CD4-positive, CD25-positive, alpha-beta regulatory T cell (primary cell): ENCODE measurements around the gene IPO8. TPM values are rescaled to one million over a fixed set of nuclear protein-coding genes. Genes with fewer than 3 reads are reported as not detected.
"Not testable (repeated sequence)": the region's sequence is repeated elsewhere in the genome, so short reads cannot be mapped to it uniquely, and the experiment has no call there.

Source experiments
- ATAC-seq, 2 donors: fragments of 150-1000 bp; cut with Tn5 transposase; one replicate each; pipeline ENCODE4 v1.10.0; 2021; ENCODE audit warnings: low read depth in 2 of 2, moderate number of reproducible peaks in 2 of 2, moderate library complexity in 1 of 2
- DNase-seq, 3 donors: peaks; one replicate each; pipeline versions ENCODE4 v3.0.0 to v3.0.0-alpha.2; 2012 to 2022; ENCODE audit warnings: mixed read lengths in 1 of 3
- H3K27ac ChIP-seq: one replicate; pipeline ENCODE4 v1.7.0; 2013; ENCODE audit warnings: mild to moderate bottlenecking, low read length; ENCODE audit not compliant: insufficient read depth, poor library complexity, severe bottlenecking
- H3K27me3 ChIP-seq: one replicate; pipeline ENCODE4 v1.7.0; 2013; ENCODE audit warnings: low read length; ENCODE audit not compliant: control insufficient read depth, insufficient read depth
- H3K36me3 ChIP-seq: one replicate; pipeline ENCODE4 v1.7.0; 2013; ENCODE audit warnings: mild to moderate bottlenecking, low read length, moderate library complexity; ENCODE audit not compliant: control insufficient read depth, insufficient read depth
- H3K4me1 ChIP-seq: 2 replicates; pipeline ENCODE4 v1.7.0; 2013; ENCODE audit warnings: mild to moderate bottlenecking, low read length; ENCODE audit not compliant: insufficient read depth, control insufficient read depth, poor library complexity, severe bottlenecking
- H3K4me3 ChIP-seq: one replicate; pipeline ENCODE4 v1.7.0; 2013; ENCODE audit warnings: low read depth, mild to moderate bottlenecking, low read length, moderate library complexity
- H3K9me3 ChIP-seq, 2 experiments: 1 replicate in 1 of 2; 2 replicates in 1 of 2; pipeline ENCODE4 v1.7.0; 2013; ENCODE audit warnings: low read length in 2 of 2, mild to moderate bottlenecking in 1 of 2, moderate library complexity in 1 of 2; ENCODE audit not compliant: control insufficient read depth in 2 of 2
- H3K27ac Mint-ChIP-seq, 3 donors: one replicate each; pipeline ENCODE4 v1.8.0; 2020 to 2022; ENCODE audit warnings: mild to moderate bottlenecking in 3 of 3, mixed read lengths in 3 of 3, moderate library complexity in 2 of 3
- H3K27me3 Mint-ChIP-seq: one replicate; pipeline ENCODE4 v1.8.0; 2022; ENCODE audit warnings: mild to moderate bottlenecking, mixed read lengths
- H3K36me3 Mint-ChIP-seq: one replicate; pipeline ENCODE4 v1.8.0; 2020; ENCODE audit warnings: mixed read lengths
- H3K4me1 Mint-ChIP-seq, 4 donors: one replicate each; pipeline ENCODE4 v1.8.0; 2020 to 2022; ENCODE audit warnings: mixed read lengths in 4 of 4, mild to moderate bottlenecking in 1 of 4
- H3K4me3 Mint-ChIP-seq, 4 donors: one replicate each; pipeline ENCODE4 v1.8.0; 2020 to 2022; ENCODE audit warnings: mild to moderate bottlenecking in 4 of 4, mixed read lengths in 4 of 4, moderate library complexity in 3 of 4
- H3K9me3 Mint-ChIP-seq, 7 donors: one replicate each; pipeline ENCODE4 v1.8.0; 2020 to 2022; ENCODE audit warnings: mixed read lengths in 7 of 7, mild to moderate bottlenecking in 3 of 7, moderate library complexity in 2 of 7
- polyA plus RNA-seq, 4 donors: library from polyadenylated mRNA; unstranded; fragments of 300-500 nt; fragmentation: Illumina TruSeq; gene quantifications; one replicate each; pipeline ENCODE4 v1.2.3, GENCODE V29; 2021
- total RNA-seq: library from RNA; stranded (reverse); gene quantifications from one replicate; pipeline ENCODE4 v1.2.3, GENCODE V29; 2022

The IPO8 gene
- total and polyA plus RNA-seq, 5 donors from 2014 or later: 13.8 to 30.4 (median 18.9) TPM

DNA sequence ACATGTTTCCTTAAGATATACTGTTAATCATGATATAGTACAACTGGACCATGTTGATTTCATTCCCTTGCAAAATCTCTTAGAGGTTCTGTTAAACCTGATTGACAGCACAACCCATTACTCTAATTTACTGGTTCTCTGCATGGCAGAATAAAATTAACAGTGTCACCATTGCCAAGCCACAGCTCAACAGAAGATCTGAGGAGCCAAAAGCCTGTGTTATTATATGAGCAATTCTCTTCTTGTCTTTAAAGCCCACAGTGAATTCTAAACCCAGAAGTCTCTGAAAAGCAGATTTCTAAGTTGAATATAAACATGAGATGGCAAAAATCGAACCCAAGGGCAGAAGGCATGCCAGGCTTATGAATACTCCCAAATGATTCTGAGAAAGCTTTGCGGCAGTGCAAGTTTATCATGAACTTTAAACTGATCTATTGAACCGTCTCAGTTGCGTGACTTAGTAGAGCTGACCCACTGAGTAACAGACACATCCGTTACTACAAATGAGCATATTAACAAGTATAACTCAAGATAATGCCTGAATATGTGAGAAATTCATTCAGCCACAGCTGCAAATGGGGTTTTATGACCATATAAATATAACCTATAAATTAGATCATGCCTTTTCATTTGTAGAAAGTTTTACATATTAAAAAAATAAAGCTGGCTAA, 78.2 kb downstream of the IPO8 start:
- Mint-ChIP-seq H3K27me3 (peaks cover under 1% of the 10 kb centered on the region), H3K4me3 (no peak overlapping the region), H3K27ac (no peak overlapping the region), H3K9me3 (peaks cover 0 to 4% (median 0%) of the 10 kb centered on the region in 7 donors), H3K36me3 (no peaks in the 10 kb centered on the region), H3K4me1 (no peaks in the 10 kb centered on the region)
- Histone ChIP-seq H3K4me1 (no peaks in the 10 kb centered on the region), H3K36me3 (no peaks in the 10 kb centered on the region), H3K9me3 (no peaks in the 10 kb centered on the region), H3K4me3 (no peak overlapping the region), H3K27me3 (no peaks in the 10 kb centered on the region), H3K27ac (no peak overlapping the region)
- no peak for ATAC-seq
- no peak for DNase-seq

DNA sequence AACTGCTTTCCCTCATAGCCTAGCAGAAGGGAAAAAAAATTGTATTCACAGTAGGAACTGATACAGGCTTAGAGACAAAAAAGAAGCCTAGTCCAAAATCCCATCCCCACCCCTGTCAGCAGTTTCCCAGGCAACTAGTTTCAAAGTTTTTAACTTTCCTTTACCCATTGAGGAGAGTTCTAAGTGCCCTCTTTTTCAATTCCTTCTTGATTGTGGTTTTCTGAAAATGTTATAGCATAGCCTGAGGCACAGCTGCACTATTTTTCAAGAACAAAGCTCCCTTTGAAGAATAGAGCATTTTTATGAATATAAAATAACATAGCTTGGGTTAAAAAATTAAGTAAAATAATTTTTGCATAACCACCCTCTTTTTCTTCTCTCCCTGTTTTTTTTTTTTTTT, 81.6 kb downstream of the IPO8 start:
- ATAC-seq (no peak), DNase-seq (no peak)
- H3K36me3 ChIP-seq: no peaks in the 10 kb centered on the region
- H3K27me3 ChIP-seq: no peaks in the 10 kb centered on the region
- no peak overlapping the region for H3K27ac ChIP-seq
- Mint-ChIP-seq H3K4me1 (no peaks in the 10 kb centered on the region), H3K27me3 (peaks cover 11% of the 10 kb centered on the region), H3K27ac (no peak overlapping the region), H3K4me3 (no peak overlapping the region), H3K36me3 (no peaks in the 10 kb centered on the region), H3K9me3 (peaks cover 0 to 9% (median 3%) of the 10 kb centered on the region in 7 donors)
- H3K9me3 ChIP-seq: peaks cover 0 to 2% of the 10 kb centered on the region in 2 experiments
- no peak overlapping the region for H3K4me3 ChIP-seq
- no peaks in the 10 kb centered on the region for H3K4me1 ChIP-seq

- Mint-ChIP-seq H3K27ac (no peak overlapping the region), H3K27me3 (peaks cover 11% of the 10 kb centered on the region), H3K4me1 (no peaks in the 10 kb centered on the region), H3K4me3 (no peak overlapping the region), H3K36me3 (no peaks in the 10 kb centered on the region), H3K9me3 (peaks cover 1 to 15% (median 5%) of the 10 kb centered on the region in 7 donors)
- H3K27me3 ChIP-seq: no peaks in the 10 kb centered on the region
- peaks cover 0 to 2% of the 10 kb centered on the region in 2 experiments for H3K9me3 ChIP-seq
- H3K27ac ChIP-seq: no peak overlapping the region
- no peak for ATAC-seq
- no peak for DNase-seq
- H3K4me3 ChIP-seq: no peak overlapping the region
- H3K4me1 ChIP-seq: no peaks in the 10 kb centered on the region
- H3K36me3 ChIP-seq: no peaks in the 10 kb centered on the region
These were observed 82.4 kb downstream of the IPO8 start for GRCh38 chr12:30613119-30613830.

DNA sequence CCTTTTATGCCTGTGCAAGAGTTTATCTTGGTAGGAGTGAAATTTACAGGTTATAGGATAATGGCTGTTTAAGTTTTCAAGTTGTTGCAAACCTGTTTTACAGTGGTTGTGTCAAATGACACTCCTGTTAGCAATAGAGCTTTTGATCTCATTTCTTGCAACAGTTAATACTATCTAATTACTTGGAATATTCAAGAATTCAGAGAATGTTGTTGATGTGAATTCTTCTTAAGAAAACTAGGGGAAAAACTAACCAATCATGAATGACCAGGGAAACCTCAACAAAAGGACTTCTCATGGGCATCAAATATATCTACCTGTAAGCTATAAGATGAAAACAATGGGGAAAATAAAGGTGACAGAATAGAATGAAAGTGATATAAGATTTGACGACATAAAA, 85.0 kb downstream of the IPO8 start:
- Mint-ChIP-seq H3K9me3 (peaks cover 1 to 25% (median 12%) of the 10 kb centered on the region in 7 donors), H3K36me3 (no peaks in the 10 kb centered on the region), H3K4me3 (no peak overlapping the region), H3K27me3 (peaks cover 14% of the 10 kb centered on the region), H3K4me1 (no peaks in the 10 kb centered on the region), H3K27ac (no peak overlapping the region)
- peaks cover 0 to 2% of the 10 kb centered on the region in 2 experiments for H3K9me3 ChIP-seq
- H3K4me1 ChIP-seq: no peaks in the 10 kb centered on the region
- no peak overlapping the region for H3K4me3 ChIP-seq
- no peaks in the 10 kb centered on the region for H3K27me3 ChIP-seq
- no peaks in the 10 kb centered on the region for H3K36me3 ChIP-seq
- H3K27ac ChIP-seq: no peak overlapping the region
- ATAC-seq (no peak), DNase-seq (no peak)

GRCh38 chr12:30609819-30610218, 85.8 kb downstream of the IPO8 start:
- not testable (repeated sequence) for H3K4me3 Mint-ChIP-seq, DNase-seq, H3K27ac Mint-ChIP-seq, H3K36me3 Mint-ChIP-seq, H3K27me3 ChIP-seq, H3K4me1 ChIP-seq, H3K27ac ChIP-seq, H3K4me3 ChIP-seq, H3K9me3 ChIP-seq, H3K4me1 Mint-ChIP-seq, H3K36me3 ChIP-seq, ATAC-seq
- Mint-ChIP-seq H3K9me3 (peaks cover 1 to 25% (median 14%) of the 10 kb centered on the region in 7 donors), H3K27me3 (peaks cover 23% of the 10 kb centered on the region)

- not testable (repeated sequence) for H3K4me3 ChIP-seq, H3K4me1 ChIP-seq, H3K9me3 ChIP-seq, ATAC-seq, H3K36me3 Mint-ChIP-seq, H3K27ac ChIP-seq, H3K27ac Mint-ChIP-seq, H3K4me3 Mint-ChIP-seq, H3K4me1 Mint-ChIP-seq, H3K36me3 ChIP-seq, H3K27me3 ChIP-seq
- Mint-ChIP-seq H3K27me3 (peaks cover 21% of the 10 kb centered on the region), H3K9me3 (peaks cover 1 to 36% (median 14%) of the 10 kb centered on the region in 7 donors)
- DNase-seq: peak in 1 of 3 donors; percentile 4
These were observed 91.4 kb downstream of the IPO8 start for GRCh38 chr12:30604302-30604701.

- no peak for ATAC-seq
- Mint-ChIP-seq H3K9me3 (peaks cover 0 to 31% (median 11%) of the 10 kb centered on the region in 7 donors), H3K27me3 (peaks cover 21% of the 10 kb centered on the region), H3K36me3 (no peaks in the 10 kb centered on the region), H3K4me3 (no peak overlapping the region), H3K4me1 (peaks cover 0 to 7% (median 0%) of the 10 kb centered on the region in 4 donors), H3K27ac (no peak overlapping the region)
- Histone ChIP-seq H3K27me3 (no peaks in the 10 kb centered on the region), H3K4me1 (no peaks in the 10 kb centered on the region), H3K27ac (no peak overlapping the region), H3K4me3 (no peak overlapping the region), H3K9me3 (peaks cover 4% of the 10 kb centered on the region in 2 experiments), H3K36me3 (no peaks in the 10 kb centered on the region)
- DNase-seq: no peak
These were observed 92.5 kb downstream of the IPO8 start for GRCh38 chr12:30603129-30603528.
